GM23338 (cell line): ENCODE measurements around the gene RFXANK.

ENCODE experiments used
- EZH2 ChIP-seq: fragments of 200-600 bp; sonication (generic); IDR thresholded peaks from one replicate; pipeline ENCODE4 v1.8.0; 2017; ENCODE audit warnings: antibody characterized with exemption, mild to moderate bottlenecking, low read depth; ENCODE audit not compliant: unreplicated experiment
- EZH2phosphoT487 ChIP-seq: fragments of 200-600 bp; sonication (generic); IDR thresholded peaks from one replicate; pipeline ENCODE4 v1.8.1; 2018; ENCODE audit warnings: antibody characterized with exemption; ENCODE audit not compliant: unreplicated experiment
- POLR2AphosphoS5 ChIP-seq: IDR thresholded peaks from 2 replicates; pipeline ENCODE4 v1.6.1; 2016; ENCODE audit warnings: antibody characterized with exemption, low read depth
- STAT1 ChIP-seq: IDR thresholded peaks from one replicate; pipeline ENCODE4 v1.6.1; 2016; ENCODE audit warnings: antibody characterized with exemption; ENCODE audit not compliant: unreplicated experiment
- ZNF114 ChIP-seq: fragments of 250-450 bp; sonication (Bioruptor Pico); IDR thresholded peaks from 2 replicates; pipeline ENCODE4 v1.5.0; 2020; ENCODE audit warnings: mild to moderate bottlenecking, moderate library complexity
- TF ChIP-seq, protein P1 (sequence below), 2 experiments: fragments of 200-600 bp in 1 of 2; sonication (generic) in 1 of 2; conservative IDR thresholded peaks; 2 replicates each; pipeline versions ENCODE4 v1.5.1 to v1.6.1; 2016 to 2017; ENCODE audit warnings: antibody characterized with exemption in 2 of 2, low read depth in 2 of 2, mild to moderate bottlenecking in 2 of 2, moderate library complexity in 1 of 2
- TF ChIP-seq, protein P2 (sequence below): IDR thresholded peaks from one replicate; pipeline ENCODE4 v1.6.1; 2018; ENCODE audit warnings: antibody characterized with exemption; ENCODE audit not compliant: unreplicated experiment

DNA sequence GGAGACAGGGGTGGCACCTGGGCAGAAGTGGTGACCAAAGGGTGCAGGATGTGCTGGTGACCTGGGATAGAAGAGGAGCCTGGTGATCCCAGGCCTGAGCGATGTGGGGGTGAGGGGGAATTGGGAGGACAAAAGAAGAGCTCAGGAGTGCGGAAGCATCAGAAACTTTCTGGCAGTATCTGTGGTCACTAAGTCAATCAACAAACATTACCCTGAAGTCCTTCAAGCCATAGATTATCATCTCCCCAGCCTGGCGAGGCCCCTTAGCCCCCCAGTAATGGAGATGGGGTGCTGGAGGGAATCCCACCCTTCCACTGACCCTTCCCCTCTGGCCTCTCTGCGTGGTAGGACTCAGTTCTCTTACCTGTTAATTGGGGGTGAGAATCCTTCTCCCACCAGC, 32.5 kb upstream of the RFXANK start:
- TF ChIP-seq, protein P1, sequence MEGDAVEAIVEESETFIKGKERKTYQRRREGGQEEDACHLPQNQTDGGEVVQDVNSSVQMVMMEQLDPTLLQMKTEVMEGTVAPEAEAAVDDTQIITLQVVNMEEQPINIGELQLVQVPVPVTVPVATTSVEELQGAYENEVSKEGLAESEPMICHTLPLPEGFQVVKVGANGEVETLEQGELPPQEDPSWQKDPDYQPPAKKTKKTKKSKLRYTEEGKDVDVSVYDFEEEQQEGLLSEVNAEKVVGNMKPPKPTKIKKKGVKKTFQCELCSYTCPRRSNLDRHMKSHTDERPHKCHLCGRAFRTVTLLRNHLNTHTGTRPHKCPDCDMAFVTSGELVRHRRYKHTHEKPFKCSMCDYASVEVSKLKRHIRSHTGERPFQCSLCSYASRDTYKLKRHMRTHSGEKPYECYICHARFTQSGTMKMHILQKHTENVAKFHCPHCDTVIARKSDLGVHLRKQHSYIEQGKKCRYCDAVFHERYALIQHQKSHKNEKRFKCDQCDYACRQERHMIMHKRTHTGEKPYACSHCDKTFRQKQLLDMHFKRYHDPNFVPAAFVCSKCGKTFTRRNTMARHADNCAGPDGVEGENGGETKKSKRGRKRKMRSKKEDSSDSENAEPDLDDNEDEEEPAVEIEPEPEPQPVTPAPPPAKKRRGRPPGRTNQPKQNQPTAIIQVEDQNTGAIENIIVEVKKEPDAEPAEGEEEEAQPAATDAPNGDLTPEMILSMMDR (conservative IDR thresholded peaks at IDR 0.05; ENCODE audit: low read depth in 2 of 2), result no peak
- no peak for TF ChIP-seq EZH2phosphoT487
- TF ChIP-seq EZH2, result no peak
- TF ChIP-seq POLR2AphosphoS5, result no peak
- no peak for TF ChIP-seq STAT1
- TF ChIP-seq, protein P2, sequence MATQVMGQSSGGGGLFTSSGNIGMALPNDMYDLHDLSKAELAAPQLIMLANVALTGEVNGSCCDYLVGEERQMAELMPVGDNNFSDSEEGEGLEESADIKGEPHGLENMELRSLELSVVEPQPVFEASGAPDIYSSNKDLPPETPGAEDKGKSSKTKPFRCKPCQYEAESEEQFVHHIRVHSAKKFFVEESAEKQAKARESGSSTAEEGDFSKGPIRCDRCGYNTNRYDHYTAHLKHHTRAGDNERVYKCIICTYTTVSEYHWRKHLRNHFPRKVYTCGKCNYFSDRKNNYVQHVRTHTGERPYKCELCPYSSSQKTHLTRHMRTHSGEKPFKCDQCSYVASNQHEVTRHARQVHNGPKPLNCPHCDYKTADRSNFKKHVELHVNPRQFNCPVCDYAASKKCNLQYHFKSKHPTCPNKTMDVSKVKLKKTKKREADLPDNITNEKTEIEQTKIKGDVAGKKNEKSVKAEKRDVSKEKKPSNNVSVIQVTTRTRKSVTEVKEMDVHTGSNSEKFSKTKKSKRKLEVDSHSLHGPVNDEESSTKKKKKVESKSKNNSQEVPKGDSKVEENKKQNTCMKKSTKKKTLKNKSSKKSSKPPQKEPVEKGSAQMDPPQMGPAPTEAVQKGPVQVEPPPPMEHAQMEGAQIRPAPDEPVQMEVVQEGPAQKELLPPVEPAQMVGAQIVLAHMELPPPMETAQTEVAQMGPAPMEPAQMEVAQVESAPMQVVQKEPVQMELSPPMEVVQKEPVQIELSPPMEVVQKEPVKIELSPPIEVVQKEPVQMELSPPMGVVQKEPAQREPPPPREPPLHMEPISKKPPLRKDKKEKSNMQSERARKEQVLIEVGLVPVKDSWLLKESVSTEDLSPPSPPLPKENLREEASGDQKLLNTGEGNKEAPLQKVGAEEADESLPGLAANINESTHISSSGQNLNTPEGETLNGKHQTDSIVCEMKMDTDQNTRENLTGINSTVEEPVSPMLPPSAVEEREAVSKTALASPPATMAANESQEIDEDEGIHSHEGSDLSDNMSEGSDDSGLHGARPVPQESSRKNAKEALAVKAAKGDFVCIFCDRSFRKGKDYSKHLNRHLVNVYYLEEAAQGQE, result no peak
- TF ChIP-seq ZNF114 (CRISPR knock-in tag), result no peak
